GM08714 (cell line): ENCODE data around the gene PLCH1.

Experiments used
- H3K4me3 ChIP-seq: fragments of 200-500 bp; sonication (Bioruptor generic); 2 replicates; pipeline ENCODE4 v1.5.1; 2014; ENCODE audit warnings: mild to moderate bottlenecking, low read length, inconsistent platforms
- ZNF274 ChIP-seq: IDR thresholded peaks from 2 replicates; pipeline ENCODE4 v1.6.1; 2012; ENCODE audit warnings: mild to moderate bottlenecking, low read depth, low read length

The PLCH1 gene

DNA sequence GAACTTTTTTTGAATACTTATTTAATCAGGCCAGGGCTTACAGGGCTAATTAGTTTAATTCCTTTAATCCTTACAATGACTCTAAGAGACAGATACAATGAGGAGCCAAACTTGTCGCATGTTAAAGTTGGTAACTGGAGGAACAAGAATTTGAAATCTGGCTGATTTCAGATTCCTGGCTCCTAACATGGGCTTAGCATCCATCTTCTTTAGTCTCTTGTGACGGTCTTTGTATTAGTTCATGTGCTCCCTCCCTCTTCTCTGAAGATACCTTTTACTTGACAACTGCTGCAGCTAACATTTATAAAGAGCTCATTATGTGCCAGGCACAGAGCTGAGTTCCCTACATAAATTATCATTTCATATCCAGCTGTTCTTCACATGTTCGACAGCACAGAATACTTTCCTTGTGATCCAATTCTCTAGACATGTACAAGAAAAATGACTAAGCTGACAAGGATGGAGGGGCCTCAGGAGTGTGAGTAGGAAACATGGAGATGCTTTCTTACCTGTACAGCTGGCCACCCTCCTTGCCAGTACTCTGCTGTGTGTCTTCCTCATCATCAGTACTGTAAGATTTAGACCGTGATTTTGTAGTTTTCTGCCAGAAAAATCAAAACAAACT lies 244.6 kb downstream of the PLCH1 start:
- TF ChIP-seq ZNF274: no peak
- H3K4me3 ChIP-seq: no peak overlapping the region

DNA sequence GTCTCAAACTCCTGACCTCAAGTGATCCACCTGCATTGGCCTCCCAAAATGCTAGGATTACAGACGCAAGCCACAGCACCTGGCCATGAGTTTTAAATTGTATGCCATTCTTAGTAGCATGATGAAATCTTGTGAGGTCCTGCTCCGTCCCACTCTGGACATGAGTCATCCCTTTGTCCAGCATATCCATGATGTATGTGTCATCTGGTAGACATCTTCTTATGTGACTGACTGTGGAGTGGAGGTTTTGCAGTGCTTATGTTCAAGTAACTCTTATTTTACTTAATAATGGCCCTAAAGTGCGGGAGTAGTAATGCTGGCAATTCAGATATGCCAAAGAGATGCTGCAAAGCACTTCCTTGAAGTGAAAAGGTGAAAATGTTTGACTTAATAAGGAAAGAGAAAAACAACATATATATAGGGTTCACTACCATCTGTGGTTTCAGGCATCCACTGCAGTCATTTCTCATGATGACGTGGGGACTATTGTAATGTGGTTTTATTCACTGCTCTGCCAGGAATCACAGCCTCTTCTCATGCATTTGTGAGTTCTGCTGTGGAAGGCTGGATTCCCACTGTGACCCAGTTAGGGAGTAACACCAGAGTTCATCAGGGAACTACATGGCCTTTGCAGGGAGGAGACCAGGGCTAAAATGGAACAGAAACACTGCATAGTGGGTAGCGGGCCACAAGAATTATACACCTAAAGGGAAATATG lies 246.8 kb downstream of the PLCH1 start:
- no peak overlapping the region for H3K4me3 ChIP-seq
- TF ChIP-seq ZNF274: no peak

DNA sequence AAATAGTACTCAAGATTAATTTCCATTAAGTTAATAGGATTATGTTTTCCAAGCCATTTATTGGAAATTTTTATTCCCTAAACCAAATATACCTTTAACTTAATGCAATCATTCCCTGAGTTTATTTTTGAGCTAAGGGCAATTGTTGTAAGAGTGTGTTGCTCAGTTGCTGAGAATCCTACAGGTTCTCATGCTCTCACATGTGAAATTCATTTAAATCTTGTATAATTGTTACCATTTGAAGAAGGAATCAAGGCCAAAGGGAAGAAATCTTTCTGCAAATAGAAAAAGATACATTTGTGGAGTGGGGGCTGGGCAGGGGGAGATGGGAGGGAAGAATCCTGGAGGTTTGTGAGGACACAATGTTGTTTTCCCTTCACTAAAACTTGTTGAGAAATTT lies 248.7 kb downstream of the PLCH1 start:
- H3K4me3 ChIP-seq: no peak overlapping the region

DNA sequence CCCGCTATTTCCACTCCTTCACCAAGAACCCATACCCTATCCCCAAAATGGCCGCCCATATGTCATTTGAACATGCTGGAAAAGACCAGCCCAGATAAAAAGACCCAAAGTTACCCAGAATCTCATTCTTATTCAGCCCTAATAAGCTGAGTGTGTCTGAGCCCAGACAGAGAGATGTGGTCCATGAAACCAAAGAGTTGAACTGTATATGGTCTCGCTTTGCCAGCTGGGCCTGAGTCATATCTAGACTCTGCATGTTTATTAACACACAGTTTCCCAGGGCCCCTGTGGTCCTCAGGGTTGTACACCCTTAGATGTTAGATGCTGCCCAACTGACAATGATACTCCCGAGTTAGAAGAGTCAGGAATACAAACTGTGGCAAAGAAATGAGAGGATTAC lies 249.5 kb downstream of the PLCH1 start:
- no peak overlapping the region for H3K4me3 ChIP-seq
- no peak for TF ChIP-seq ZNF274

More for the DNA sequence above, 248.7 kb downstream of the PLCH1 start:
- no peak for TF ChIP-seq ZNF274

DNA sequence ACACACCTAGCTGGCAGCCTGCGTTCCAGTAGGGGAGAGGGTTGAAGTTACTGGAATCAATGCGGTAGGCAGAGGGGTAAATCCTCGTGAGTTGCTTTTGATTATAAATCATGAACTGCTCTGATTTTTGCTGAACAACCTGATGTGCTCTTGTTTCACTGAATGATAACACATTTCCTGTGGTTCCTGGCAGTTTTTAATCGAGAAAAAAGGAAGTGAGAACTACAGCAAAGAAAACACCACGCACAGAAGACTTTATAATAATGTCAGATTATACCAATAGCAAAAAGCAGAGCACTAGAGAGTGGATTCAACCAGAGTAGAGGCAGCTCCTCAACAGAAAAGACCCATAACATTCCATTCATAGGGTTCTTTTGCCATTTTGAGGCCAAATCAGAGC lies 250.5 kb downstream of the PLCH1 start:
- H3K4me3 ChIP-seq: no peak overlapping the region
- TF ChIP-seq ZNF274: no peak

DNA sequence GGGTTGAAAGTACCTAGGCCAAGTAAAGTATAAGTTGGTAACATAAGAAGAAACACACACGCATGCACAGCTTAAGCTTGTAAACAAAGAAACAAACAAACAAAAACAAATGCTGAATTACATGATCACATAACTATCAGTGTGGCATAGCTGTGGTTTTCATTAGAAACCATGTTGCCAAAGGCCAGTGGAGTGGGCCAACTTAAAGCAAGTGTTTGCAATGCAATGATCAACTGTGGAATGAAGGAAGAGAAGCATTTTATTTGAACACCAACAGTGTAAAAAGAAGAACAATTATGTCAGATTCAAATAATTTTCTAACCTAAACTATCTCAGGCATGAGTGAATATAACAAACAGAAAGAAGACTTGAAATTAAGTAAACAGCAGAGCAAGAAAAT lies 252.0 kb downstream of the PLCH1 start:
- H3K4me3 ChIP-seq: no peak overlapping the region
- TF ChIP-seq ZNF274: no peak

DNA sequence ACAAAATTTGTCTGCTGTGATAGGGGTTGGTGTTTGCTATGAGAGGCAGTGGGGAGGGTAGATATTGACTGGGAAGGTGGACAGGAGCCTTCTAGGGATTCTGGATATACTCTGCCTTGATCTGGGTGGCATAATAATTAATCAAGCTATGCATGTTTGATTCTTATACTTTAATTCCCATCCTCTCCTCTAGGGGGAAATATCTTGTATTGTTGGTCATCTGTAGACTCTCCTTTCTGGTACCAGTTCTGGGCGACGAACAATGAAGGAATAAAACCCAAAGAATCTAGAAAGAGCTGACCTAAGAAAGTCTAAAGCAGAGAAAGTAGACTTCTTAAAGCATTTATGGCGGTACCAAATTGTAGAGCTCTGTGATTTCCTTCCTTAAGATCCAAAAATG lies 253.2 kb downstream of the PLCH1 start:
- TF ChIP-seq ZNF274: no peak
- no peak overlapping the region for H3K4me3 ChIP-seq

DNA sequence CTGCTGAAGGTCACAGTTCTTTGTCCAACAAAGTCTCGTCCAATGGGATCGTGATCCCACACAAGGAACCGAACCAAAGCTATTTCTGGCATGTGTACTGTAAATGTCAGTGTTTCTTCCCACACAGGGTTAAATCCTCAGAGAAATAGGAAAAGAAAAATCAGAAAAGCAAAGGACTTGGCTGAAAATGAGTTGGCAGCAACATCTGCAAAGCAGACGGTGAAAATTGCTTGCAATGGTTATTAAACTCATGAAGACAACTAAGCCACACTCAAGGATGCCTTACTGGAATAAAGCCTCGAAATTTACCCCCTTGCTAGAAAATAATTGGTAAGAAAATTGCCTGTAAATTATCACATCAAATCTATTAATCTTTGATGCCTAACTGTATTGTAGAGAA lies 256.2 kb downstream of the PLCH1 start:
- TF ChIP-seq ZNF274: no peak
- no peak overlapping the region for H3K4me3 ChIP-seq

DNA sequence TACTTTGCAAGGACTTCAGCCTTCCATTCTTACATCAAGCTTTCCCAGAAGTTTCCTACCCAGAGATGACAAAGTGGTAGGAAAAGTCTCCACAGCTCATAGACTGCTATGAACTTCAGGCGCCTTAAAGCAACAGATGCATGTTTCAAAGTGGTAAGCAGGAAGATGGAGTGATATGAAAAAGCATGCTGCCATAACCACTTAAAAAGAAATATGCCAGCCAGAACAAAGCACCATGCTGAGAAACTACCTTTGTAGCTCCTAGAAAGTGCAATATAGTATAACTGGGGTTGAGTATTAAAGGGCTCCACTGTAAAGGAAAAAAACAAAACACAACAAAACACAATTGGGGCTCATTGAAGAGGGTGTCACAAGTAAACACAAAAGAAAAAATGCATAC lies 259.0 kb downstream of the PLCH1 start:
- TF ChIP-seq ZNF274: no peak
- H3K4me3 ChIP-seq: no peak overlapping the region

DNA sequence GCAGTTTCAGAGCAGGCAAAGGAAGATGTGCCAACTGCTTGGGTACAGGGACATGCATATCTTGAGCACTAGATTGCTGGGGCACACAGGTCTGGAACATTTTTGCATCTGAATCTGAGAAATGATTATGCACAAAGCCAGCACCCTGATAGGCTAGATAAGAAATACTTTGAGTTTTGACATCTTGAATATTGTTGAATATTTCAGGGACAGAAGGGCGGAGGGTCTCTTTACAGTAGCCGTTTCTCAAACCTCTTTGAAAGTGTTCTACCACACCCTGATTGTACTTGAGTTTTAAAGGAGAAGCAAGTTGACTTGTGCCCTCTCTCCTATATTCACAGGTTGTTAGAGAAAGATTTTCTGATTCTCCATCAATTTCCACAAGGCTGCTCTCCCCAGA lies 263.3 kb downstream of the PLCH1 start:
- no peak overlapping the region for H3K4me3 ChIP-seq
- TF ChIP-seq ZNF274: no peak

DNA sequence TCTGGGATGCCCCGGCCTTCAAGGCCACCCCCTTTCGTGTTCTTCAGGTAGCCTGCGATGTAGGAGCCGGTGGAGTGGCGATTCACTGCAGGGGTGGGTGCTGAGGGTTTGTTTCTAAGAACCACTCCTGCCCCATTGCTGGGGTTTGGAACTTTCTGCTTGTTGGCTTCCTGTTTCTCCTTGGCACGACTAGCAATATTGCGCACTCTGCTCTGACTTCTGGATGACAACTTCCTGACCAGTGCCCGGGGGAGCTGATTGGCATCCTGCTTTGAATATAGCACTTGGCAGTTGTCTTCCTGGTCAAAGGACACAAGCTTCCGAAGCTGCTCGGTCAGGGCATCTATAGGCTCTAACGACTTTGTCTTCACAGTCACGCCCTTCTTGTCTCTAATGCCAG lies 263.8 kb downstream of the PLCH1 start:
- no peak for TF ChIP-seq ZNF274
- H3K4me3 ChIP-seq: no peak overlapping the region

DNA sequence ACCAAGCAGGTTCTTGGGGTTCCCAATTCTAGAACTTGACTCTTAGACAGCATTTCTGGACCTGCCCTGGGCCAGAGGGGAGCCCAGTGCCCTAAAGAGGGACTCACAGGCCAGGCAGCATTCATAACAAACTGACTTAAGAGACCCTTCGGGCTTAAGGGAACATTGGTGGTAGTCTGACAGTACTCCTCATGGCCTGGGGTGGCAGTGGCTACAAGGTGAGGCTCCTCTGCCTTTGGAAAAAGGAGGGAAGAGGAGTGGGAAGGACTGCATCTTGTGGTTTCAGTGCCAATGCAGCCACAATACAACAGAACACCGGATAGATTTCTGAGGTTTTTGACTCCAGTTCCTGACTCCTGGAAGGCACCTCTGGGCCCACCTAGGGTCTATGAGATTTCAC lies 279.2 kb downstream of the PLCH1 start:
- no peak overlapping the region for H3K4me3 ChIP-seq
- TF ChIP-seq ZNF274: no peak

DNA sequence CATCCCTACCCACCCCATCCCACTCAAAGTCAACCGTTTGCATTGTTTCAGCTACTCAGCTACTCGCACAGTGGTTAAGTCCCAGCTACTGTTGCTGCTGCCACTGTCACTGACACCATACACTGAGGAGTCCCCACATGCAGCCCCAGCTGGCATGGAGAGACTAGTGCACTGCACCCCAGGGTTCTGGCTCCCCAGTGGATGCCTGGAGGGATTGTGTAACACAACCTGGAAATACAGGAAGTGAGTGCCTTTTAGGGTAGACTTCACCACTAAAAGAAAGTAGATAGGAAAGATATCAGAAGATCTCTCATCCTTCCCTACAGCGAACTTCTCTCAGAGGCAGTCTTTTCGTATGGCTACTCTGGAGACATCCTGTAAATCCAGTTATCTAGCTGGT lies 282.2 kb downstream of the PLCH1 start:
- no peak for TF ChIP-seq ZNF274
- no peak overlapping the region for H3K4me3 ChIP-seq

DNA sequence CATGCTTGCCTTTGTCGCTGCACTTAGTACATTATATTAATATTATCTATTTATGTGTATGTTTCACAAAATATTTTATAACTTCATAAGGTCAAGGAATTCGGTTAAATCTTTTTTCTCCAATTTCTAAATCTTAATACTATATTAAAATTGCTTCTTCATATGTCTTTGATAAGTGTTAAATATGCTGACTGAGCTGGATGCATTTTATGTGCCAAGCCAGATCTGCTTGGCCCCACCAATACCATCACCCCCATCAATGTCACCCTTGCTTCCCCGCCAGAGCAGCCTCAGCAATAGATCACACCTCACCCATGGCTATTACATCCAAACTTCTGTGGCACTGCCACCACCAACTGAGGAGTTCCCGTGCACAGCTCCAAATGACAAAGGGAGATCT lies 287.3 kb downstream of the PLCH1 start:
- TF ChIP-seq ZNF274: no peak

DNA sequence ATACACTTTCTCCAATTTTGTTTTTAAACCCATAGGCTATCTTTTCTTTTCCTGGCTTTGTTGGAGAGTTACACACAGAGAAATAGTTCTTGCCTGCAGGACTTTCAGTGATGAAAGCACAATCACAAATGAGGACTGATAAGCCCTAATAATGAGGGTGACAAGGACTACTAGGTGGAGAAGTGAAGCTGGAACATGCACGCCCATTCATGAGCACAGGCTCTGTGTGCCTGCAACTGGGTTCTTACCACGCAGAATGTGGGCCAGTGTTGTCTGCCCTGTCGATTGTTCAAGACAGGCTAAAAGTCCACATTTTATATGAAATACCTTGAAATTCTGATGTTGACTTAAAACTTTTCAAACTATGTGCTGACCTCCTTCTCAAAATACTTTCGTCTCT lies 289.1 kb downstream of the PLCH1 start:
- TF ChIP-seq ZNF274: no peak
- H3K4me3 ChIP-seq: no peak overlapping the region

More for the DNA sequence above, 287.3 kb downstream of the PLCH1 start:
- no peak overlapping the region for H3K4me3 ChIP-seq

DNA sequence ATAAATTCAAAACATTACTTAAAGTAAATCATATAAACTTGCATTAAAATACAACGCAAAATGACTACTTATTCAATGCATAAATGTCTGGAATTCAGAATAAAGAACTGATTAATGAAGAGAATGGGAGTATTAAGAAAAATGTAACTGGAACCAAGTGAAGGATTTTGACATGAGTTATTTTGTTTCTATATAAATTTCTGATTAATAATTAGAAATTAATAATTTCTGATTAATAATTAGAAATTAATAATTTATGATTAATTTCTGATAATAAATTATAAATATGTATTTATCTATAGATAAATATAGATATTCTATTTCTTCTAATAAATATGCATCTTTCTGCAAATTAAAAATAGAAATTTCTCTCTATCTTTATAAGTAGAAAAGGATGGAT lies 291.4 kb downstream of the PLCH1 start:
- TF ChIP-seq ZNF274: no peak

More for the DNA sequence above, 291.4 kb downstream of the PLCH1 start:
- H3K4me3 ChIP-seq: no peak overlapping the region
